ENCODE measurements around the gene PNMA6E.
"Not testable (repeated sequence)": the region's sequence is repeated elsewhere in the genome, so short reads cannot be mapped to it uniquely, and the experiment has no call there.

The PNMA6E gene

DNA sequence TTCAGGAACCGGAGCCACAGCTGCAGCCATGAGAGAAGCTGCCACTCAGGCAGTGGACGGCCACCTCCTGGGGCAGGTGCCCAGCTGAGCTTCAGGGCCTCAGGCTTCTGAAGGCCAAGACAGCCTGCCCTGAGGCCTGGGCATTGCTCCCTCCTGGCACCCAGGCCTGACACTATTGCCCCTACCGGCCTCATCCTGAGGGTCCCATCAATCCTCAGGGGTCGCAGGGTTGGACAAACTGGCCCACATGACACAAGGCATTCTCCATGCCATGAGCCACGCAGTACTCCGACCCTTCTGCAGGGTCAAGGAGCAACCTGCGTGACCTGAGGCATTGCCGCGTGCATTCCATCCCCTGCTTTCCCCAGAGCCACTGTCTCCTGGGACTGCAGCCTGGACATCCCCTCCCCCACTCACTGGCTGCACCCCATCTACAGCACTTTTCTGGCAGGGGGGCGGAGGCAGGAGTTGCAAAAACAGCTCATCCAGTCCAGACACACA is 7.1 kb upstream of the PNMA6E start:
- DNase-seq (ENCODE audit: low read depth) = no peak

DNA sequence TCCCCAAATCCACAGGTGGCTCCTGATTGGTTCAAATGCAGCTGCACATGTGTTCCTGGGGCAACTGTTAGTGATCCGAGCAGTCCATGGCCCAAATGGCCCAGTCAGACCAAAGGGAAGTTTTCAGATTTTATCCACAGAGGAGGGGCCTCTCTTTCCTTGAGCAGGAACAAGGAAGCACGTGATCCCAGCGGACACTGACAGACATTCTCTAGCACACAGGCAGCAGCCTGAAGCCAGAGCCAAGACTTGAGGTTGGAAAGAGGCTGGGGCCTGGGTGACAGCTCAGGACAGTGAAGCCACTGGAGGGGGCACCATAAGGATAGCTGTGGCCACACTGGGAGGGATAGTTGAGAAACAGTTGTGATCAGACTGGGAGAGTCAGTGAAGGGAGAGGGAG is 6.6 kb upstream of the PNMA6E start:
- DNase-seq (ENCODE audit: low read depth) = no peak

DNA sequence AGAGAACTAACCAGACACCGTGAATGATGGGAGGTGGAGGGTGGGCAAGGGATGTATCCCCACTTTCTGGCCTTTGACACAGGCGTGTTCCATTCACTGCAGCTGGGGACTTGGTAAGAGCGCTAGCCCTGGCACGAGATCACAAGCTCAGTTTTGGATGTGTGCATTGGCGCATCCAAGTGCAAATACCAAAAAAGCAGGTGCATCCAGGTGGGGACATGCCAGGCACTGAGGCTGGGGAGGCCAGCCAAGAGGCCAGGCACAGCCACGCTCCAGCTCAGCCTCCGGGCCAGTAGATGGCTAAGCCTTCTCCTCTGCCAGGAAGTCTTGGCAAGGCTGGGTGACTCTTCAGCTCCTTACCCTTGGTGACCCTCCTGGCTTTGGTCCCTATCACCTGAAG is 5.8 kb upstream of the PNMA6E start:
- no peak for DNase-seq (ENCODE audit: low read depth)

DNA sequence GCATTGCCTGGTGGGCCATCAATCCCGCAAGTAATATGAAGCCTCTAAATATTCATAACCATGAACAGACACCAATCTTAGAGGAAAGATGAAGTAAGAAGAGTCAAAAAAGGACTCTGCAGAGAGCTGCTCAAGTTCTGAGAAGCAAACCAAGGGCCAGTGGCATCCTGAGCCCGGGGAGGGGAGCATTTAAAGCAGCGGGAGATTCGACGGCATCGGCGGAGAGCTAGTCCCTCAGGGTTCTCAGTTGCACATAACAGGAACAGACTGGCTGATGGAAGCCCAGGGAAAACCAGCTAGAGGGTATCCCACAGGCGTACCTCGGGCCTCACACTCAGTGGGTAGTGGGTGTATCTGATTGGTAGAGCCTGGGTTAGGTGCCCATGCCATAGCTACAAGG is 4.9 kb upstream of the PNMA6E start:
- no peak for DNase-seq (ENCODE audit: low read depth)

DNA sequence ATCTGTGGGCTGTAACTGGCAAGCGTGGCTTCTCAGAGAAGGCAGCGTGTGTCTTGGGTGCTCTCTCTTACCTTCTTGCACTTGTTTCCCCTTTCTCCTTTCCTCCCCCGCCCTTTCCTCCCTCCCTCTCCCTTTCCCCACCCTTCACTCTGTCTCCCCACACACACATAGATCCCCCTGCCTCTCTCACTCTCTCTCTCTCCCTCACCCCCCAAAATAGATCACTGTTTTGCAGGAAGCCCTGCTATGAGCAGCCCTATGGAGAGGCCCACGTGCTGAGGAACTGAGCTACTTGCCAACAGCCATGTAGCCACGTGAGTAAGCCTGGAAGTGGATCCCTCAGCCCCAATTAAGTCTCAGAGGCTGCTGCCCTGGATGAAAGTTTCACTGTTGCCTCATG is 4.3 kb upstream of the PNMA6E start:
- no peak for DNase-seq (ENCODE audit: low read depth)

DNA sequence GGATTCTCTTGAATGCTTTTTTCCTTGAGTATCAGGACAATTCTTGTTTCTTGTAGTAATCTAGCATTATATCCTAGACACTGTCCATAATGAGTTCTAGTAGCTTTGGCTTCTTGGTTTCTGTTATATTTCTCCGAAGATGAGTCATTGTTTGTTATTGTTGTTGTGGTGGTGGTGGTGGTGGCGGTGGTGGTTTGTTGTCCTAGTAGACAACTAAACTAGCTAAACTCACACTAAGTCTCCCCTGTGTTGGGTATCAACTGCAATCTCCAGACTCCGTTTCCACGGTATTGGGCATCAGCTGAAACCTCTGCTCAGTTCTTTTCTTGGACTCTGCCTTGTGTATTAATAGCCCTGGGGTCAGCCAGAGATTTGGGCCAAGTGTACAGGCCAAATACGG is 3.2 kb upstream of the PNMA6E start:
- DNase-seq (ENCODE audit: low read depth) = not testable (repeated sequence)

DNA sequence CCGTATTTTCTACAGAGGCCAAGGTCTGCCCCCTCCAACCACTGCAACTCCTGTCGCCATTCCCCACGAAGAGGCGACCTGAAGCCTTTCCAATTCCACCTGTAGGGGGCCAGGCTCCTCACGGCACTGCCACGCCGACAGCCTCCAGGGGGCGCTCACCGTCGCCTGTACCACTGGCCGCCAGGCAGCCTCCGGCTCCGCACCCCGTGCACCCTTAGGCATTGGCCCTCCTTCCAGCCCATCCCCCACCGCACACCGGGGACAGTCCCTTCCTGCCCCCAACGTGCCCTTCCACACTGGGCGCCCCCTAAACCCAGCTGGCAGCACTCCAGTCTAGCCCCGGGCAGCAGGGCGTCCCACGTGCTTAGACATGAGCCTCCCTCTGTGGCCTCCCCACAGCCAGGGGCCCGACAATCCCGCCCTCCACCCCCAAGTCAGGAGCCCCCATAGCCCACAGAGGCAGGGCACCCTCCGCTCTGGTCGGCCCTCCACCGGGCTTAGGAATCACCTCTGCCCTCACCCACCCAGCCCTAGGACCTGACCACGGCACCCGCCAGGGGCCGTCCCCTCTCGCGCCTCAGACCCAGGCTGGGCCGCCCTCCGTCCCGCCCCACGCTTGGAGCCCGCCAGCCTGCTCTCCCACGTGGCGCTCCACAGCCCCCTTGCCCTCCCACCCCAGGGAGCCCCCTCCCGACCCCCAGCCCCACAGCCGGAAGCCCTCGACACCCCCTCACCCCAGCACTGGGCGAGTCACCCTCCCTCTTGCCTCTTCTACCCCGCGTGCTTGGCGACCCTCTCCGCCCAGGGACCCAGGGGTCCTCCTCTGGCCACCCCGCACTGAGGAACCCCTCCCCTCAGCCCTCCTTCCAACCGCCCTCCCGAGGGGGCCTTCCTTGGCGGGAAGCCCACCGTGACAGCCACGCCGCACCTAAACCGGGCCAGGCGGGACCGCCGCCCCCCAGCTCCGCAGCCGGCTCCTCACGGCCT is 711 bp downstream of the PNMA6E start:
- DNase-seq (ENCODE audit: low read depth) = no peak

DNA sequence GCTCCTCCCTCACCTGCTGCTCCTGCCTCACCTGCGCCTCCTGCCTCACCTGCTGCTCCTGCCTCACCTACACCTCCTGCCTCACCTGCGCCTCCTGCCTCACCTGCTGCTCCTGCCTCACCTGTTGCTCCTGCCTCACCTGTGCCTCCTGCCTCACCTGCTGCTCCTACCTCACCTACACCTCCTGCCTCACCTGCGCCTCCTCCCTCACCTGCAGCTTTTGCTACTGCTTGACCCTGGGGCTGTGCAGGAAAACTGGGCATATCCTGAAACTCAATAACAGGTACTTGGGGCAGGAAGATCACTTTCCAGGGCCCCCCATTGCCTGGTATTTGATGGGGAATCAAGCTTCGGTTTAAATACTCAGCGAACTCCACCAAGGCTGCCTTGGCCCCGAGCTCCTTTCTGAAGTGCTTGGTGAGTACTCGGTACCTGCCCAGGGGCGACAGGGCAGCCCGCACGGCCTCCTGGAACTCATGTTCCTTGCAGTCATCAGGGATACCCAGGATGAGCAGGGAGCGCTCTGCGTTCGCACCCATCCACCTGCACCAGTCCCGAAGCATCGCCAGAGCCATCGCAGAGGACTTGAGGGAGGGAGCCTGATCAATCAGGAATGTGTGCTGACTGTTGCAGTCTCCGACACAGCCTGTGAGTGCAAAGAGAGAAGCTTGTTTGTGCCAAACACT is 2.7 kb downstream of the PNMA6E start:
- no peak for DNase-seq (ENCODE audit: low read depth)

DNA sequence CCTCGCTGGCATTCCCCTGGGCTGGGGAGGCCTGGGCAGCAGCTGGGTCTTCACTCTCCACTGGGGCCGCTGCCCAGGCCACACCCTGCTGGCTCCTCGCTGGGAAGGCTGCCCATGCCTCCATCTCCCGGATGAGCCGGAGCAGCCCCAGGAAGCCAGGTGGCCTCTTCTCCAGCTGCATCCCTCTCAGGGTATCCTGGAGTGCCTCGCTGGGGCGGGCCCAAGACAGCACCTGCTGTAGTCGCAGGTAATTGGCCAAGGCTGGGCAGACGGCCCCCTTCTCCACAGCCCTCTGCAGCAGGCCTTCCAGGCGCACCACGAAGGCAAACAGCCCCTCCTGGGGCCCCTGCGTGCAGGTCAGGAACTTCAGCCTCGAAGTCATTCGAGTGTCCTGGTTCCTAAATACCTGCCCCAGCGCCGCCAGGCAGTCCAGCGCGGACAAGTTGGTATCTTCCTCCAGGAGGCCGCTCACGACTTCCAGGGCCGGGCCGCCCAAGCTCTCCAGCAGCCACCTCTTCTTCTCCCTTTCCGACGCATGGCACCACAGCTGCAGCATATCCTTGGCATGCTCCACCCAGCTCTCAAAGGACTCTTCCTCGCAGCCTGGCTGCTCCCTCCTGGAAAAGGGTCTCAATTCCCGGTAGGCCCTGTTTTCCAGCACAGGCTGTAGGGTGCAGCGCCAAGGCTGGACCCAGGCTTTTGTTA is 3.7 kb downstream of the PNMA6E start:
- DNase-seq (ENCODE audit: low read depth) = no peak

DNA sequence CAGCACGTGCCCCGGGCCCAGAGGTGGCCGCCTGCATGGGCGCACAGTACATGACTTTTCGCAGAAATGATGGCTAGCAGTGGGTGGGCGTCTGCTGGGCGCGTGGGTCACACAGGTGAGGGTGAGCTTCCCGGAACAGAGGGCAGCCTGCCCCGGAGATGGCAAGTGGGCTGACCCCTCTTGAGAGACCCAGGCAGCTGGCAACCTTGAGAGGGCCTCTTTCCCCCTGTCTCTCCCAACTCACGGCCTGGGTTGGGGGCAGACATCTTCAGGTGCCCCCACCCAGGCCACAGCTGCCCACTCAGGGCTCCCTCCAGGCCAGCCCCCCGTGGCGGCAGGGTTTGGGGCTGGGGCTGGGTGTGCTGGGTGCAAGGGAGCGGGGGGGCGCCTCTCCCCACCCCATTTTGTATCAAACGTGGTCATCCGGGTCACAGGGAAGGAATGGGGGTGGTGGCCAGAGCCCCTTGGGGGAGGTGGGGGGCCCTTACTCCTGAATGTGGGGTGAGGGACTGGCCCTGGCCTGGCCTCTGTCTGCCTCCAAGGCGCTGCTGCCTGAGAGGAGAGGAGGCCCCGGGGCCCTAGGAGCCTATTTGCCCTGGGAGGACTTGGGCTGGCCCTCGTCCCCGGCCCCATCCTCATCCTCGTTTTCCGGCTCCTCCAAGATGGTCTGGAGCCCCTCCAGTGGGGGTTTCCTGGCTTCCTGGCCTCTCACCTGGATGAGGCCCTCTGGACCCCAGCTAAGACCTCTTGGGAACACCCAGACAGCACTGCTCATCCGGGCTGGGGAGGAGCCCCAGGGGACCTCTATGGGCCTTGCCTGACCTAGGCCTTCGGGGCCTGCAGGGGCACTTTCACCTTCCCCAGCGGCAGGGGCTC is 4.6 kb downstream of the PNMA6E start:
- DNase-seq (ENCODE audit: low read depth) = no peak

DNA sequence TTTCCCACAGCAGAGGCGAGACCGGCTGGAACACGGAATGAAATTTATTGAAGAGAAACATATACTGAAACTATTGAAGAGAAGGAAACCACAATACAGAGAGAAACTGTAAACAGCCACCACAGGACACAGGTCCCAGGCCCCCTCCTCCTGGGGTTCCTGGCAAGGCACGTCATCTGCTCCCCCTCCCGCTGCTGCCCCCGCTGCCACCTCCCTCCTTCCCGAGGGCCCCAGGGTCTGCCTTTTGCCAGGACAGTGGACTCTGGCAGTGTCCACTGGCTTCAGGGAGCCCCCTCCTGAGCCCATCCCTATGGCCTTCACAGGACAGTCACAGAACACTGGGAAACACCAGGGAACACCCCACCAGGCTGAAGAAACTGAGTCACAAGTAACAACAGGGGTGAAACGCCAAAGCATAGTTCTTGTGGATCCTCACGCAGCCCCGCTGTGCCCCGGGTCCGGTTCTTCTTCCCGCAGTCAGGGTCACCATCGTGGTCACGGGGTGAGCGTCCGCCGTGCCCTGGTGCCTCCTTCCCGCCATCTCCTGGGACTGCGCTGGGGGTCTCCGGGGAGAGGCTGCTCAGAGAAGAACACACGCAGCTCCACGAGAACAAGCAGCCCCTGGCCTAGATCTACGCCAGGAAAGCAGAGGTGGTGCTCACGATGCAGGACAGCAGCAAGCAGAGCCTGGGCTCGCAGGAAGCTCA is 5.4 kb downstream of the PNMA6E start:
- no peak for DNase-seq (ENCODE audit: low read depth)

DNA sequence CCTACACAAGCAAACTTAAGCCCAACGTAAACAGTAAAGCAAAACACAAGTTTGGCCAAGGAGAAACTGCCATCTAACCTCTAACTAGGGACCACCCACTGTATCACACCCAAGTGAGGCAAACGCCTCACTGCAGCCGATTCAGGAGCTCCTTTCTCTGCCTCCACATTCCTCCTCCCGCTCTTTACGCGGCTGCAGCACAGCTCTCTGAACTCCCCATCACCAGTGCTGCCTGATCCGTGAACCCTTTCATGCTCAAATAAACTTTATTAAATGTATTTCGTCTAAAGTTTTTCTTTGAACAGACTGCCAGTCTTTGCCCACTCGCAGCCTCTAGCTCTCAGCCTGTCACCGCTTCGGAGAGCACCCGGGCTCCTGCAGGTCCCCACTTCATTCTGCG is 6.5 kb downstream of the PNMA6E start:
- DNase-seq (ENCODE audit: low read depth) = no peak

DNA sequence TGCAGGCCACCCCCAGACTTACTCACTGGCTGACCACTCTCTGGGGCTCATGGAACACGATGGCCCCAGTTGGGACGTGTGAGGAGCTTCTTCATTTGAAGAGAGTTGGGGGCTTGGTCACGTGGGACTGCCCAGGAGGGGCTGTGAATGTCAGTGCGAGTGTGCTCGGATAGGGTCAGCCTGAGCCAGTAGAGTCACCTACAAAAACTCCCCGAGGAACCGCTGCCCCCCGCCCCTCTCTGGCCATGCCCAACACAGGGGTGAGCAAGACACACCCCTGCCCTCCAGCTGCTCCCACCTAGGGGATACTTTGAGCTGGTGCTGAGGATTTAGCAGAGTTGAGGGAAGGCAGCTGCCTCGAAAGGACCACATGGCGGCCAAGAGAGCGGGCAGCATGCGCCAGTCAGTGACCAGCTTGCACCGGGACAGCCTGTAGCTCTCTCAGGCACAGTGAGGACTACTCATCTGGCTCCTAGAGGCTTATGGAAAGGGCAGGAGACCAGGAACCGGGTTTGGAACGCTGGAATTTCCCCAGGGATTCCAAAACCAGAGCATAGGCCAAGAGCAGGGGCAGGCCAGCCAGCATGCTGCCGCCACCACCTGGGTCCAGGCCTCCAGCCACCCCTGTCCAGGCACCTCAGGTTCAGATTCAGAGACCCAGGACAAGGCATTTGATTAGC is 8.4 kb downstream of the PNMA6E start:
- DNase-seq (ENCODE audit: low read depth) = no peak

DNA sequence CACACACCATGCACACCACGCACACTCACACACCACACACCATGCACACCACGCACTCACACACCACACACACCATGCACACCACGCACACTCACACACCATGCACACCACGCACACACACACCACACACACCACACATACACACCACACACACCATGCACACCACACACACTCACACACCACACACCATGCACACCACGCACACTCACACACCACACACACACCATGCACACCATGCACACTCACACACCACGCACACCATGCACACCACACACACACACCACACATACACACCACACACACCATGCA is 11.7 kb downstream of the PNMA6E start:
- not testable (repeated sequence) for DNase-seq (ENCODE audit: low read depth)

DNA sequence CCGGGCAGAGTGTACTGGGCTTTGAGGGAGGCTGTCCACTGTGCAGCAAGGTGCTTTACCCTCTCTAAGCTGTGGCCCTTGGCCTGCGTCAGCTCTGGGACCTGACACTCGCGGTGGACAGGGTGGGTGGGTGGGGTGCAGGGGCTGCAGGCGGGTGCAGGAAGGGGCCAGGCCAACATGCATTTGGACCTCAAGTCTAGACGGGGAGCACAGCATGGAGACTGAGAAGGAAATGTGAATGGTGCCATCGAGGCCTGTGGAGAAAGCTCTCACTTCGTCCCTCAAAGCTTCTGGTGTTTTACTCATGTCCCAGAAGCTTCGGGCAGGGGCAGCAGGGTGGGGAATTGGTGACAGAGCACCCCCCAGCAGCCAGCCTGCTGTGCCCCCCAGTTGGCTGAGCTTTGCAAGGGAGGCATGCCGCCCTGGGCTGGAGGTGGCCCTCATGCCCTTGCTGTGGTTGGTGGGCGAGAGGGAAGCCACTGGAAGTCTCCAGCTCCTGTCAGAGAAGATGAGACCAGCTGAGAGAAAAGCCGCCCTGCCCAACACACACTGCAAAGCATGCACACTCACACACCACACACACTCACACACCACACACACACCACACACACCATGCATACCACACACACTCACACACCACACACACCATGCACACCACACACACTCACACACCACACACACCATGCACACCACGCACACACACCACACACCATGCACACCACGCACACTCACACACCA is 12.3 kb downstream of the PNMA6E start:
- no peak for DNase-seq (ENCODE audit: low read depth)

DNA sequence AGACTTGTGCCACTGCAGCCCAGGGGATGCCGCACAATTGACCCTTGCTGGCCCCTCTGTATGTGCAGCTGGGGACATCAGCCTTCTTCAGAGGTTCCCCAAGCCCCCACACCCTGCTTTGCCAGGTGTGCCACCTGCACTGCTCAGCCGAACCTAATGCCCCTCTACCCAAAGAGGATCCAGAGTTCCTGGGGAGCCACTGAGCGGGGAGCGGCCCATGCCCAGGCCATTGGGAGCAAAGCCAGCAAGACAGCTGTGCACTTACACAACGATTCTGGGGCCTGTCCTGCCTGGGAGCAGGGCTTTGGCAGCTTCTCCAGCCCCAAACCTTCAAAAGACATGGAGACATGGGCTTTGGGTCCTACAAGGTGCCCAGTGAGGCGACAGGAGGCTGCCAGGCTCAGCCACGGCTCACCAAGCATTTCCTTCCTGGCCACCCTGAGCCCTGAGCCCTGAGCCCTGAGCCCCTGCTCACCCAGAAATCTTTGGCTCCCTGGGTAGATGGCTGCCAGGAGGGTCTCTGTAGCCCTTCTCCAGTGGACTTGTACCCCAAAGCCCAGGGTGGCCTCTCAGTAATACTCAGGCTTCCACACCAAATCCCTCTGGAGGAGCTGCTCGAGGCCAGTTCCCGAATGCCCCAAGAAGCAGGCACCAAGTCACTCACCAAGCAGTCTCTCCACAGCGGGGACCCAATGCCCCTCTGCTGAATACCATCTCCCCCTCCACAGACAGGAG is 13.0 kb downstream of the PNMA6E start:
- no peak for DNase-seq (ENCODE audit: low read depth)

DNA sequence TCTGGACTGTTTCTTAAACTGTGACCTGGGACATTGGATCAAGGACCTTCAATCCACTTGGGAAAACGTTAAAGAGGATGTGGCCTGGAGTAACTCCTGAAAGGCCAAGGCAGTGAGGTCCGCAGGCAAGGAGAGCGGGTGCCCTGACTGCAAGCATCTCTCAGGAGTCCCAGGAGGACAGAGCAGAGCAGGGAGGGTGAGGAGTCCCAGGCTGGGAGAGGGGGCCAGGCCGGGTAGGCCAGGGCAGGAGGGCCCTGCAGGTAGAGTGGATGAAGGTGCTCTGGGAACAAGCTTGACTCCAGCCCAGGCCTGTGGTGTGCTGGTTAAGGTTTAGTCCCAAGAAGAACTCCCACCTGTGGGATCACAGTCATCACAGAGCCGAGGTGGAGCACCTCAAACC is 13.8 kb downstream of the PNMA6E start:
- DNase-seq (ENCODE audit: low read depth) = no peak

DNA sequence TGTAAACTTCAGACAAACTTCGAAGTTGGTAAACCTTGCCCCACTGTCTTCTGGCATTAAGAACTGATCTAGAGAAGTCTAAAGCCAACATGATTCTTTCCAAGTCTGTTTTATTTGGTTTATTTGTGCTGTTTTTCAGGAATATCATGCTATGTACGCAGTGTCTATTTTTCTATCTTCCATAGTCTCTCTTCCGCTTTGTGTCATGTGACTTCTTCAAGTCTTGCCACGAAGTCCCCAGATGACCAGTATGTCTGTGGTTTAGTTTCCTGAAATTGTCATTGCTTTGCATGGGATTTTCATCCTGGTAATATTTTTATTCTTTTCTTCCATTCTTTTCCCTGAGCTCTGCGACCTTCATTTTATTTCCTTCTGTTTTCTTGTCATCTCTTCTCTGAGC is 15.1 kb downstream of the PNMA6E start:
- no peak for DNase-seq (ENCODE audit: low read depth)

DNA sequence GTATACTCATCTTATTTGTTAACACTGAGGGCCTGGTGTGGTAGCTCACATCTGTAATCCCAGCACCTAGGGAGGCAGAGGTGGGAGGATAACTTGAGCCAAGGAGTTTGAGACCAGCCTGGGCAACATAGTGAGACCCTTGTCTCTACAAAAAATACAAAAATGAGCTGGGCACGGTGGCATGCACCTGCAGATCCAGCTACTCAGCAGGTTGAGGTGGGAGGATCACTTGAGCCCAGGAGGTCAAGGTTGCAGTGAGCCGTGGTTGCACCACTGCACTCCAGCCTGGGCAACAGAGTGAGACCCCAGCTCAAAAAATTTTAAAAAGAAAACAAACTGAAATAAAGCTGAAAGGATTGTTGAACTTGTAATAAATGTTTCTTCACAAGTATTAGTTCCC is 16.2 kb downstream of the PNMA6E start:
- not testable (repeated sequence) for DNase-seq (ENCODE audit: low read depth)
